HG02943 (cell line): ENCODE results near the gene FAM229A.
"Not testable (repeated sequence)": the region's sequence is repeated elsewhere in the genome, so short reads cannot be mapped to it uniquely, and the experiment has no call there.

ENCODE experiments used
- ATAC-seq: cut with Tn5 transposase; IDR thresholded peaks from one replicate; pipeline ENCODE4 v1.9.1; 2021; ENCODE audit warnings: mild to moderate bottlenecking, low read depth, moderate library complexity; ENCODE audit not compliant: unreplicated experiment

Gene FAM229A

GRCh38 chr1:32377541-32378220 lies 15.4 kb upstream of the FAM229A start:
- ATAC-seq: no peak

- ATAC-seq: no peak
Measured at GRCh38 chr1:32376199-32376598, 13.9 kb upstream of the FAM229A start.

GRCh38 chr1:32373996-32374592 lies 11.8 kb upstream of the FAM229A start:
- ATAC-seq: no peak

- no peak for ATAC-seq
Measured at GRCh38 chr1:32372149-32372756, 10.0 kb upstream of the FAM229A start.

GRCh38 chr1:32367912-32368635 lies 5.8 kb upstream of the FAM229A start:
- no peak for ATAC-seq

- ATAC-seq: no peak
Measured at GRCh38 chr1:32365445-32365844, 3.2 kb upstream of the FAM229A start.

- no peak for ATAC-seq
Measured at GRCh38 chr1:32364836-32365235, 2.6 kb upstream of the FAM229A start.

GRCh38 chr1:32363713-32364112 lies 1.4 kb upstream of the FAM229A start:
- no peak for ATAC-seq

- ATAC-seq: no peak
Measured at GRCh38 chr1:32361674-32362473, 411 bp downstream of the FAM229A start.

GRCh38 chr1:32361308-32361673 lies 994 bp downstream of the FAM229A start:
- no peak for ATAC-seq

GRCh38 chr1:32358435-32358834 lies 3.9 kb downstream of the FAM229A start:
- no peak for ATAC-seq

- ATAC-seq: no peak
Measured at GRCh38 chr1:32357614-32358013, 4.7 kb downstream of the FAM229A start.

GRCh38 chr1:32356478-32356877 lies 5.8 kb downstream of the FAM229A start:
- ATAC-seq: no peak

- not testable (repeated sequence) for ATAC-seq
Measured at GRCh38 chr1:32355778-32356177, 6.5 kb downstream of the FAM229A start.

- no peak for ATAC-seq
Measured at GRCh38 chr1:32353886-32354570, 8.3 kb downstream of the FAM229A start.

GRCh38 chr1:32353431-32353830 lies 8.9 kb downstream of the FAM229A start:
- no peak for ATAC-seq

- ATAC-seq: no peak
Measured at GRCh38 chr1:32352831-32353383, 9.4 kb downstream of the FAM229A start.

- ATAC-seq: no peak
Measured at GRCh38 chr1:32352239-32352745, 10.0 kb downstream of the FAM229A start.

- peak; percentile 76 for ATAC-seq
Measured at GRCh38 chr1:32351399-32352238, 10.7 kb downstream of the FAM229A start.
